ENCODE data around the gene PLA2G5. TPM values are rescaled to one million over a fixed set of nuclear protein-coding genes. Genes with fewer than 3 reads are reported as not detected.
"Not testable (repeated sequence)": the region's sequence is repeated elsewhere in the genome, so short reads cannot be mapped to it uniquely, and the experiment has no call there.

The PLA2G5 gene
- total and polyA plus RNA-seq, 2 of the 8 experiments (the other 6 are each of a cell fraction or from before 2014, with no cell fraction given): 0.05 TPM; not detected in 1

DNA sequence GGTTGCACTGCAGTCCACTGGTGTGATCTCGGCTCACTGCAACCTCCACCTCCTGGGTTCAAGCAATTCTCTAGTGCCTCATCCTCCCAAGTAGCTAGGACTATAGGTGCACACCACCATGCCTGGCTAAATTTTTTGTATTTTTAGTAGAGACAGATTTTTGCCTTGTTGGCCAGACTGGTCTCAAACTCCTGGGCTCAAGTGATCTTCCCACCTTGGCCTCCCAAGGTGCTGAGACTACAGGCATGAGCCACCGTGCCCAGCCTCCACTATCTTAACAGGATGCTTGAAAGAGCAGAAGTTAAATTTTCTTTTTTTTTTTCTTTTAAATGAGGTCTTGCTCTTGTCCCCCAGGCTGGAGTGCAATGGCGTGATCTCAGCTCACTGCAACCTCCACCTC lies 60.5 kb downstream of the PLA2G5 start:
- H3K27ac ChIP-seq (ENCODE audit: low read depth, low read length); H3K18ac ChIP-seq (ENCODE audit: extremely low read depth, low read length); DNase-seq (ENCODE audit: low read depth in 1 of 2, low spot score in 2 of 2); H3K23me2 ChIP-seq (ENCODE audit: low read depth, low read length); H3K23ac ChIP-seq (ENCODE audit: insufficient read length); H2AFZ ChIP-seq (ENCODE audit: low read length); H2BK12ac ChIP-seq (ENCODE audit: low read depth, low read length); H3K14ac ChIP-seq (ENCODE audit: insufficient read length); H3K56ac ChIP-seq (replicated peaks; ENCODE audit: insufficient read length, low read depth, low read length); H3K9me3 ChIP-seq (ENCODE audit: insufficient read depth in 2 of 2, low read depth in 1 of 2, low read length in 1 of 2); H3K36me3 ChIP-seq (ENCODE audit: control insufficient read depth in 2 of 4, insufficient read depth in 4 of 4, low read length in 3 of 4); H4K8ac ChIP-seq (ENCODE audit: extremely low read depth, insufficient read depth, low read length); H2BK5ac ChIP-seq (ENCODE audit: low read depth, low read length); H3K27me3 ChIP-seq (replicated peaks in 1 of 4; ENCODE audit: control insufficient read depth in 3 of 4, extremely low read depth in 1 of 4, insufficient read depth in 3 of 4, low read length in 3 of 4); FAIRE-seq; H3K9ac ChIP-seq (replicated peaks in 1 of 4; ENCODE audit: extremely low read depth in 1 of 4, low read depth in 3 of 4, low read length in 3 of 4); H2BK120ac ChIP-seq (replicated peaks; ENCODE audit: low read depth, low read length); POLR2A ChIA-PET (ENCODE audit: partially characterized antibody); H3K79me1 ChIP-seq (ENCODE audit: low read depth, low read length); H4K91ac ChIP-seq (replicated peaks; ENCODE audit: insufficient read length, low read length); H3K79me2 ChIP-seq (ENCODE audit: control insufficient read depth in 1 of 2, insufficient read depth in 2 of 2, low read length in 2 of 2); H2BK15ac ChIP-seq (ENCODE audit: low read length); H3K4me3 ChIP-seq (ENCODE audit: extremely low read depth in 1 of 4, insufficient read depth in 2 of 4, low read depth in 3 of 4, low read length in 4 of 4); H3K4me1 ChIP-seq (replicated peaks in 1 of 4; ENCODE audit: control insufficient read depth in 3 of 4, insufficient read depth in 4 of 4, low read length in 3 of 4); H3K4me2 ChIP-seq (ENCODE audit: insufficient read depth in 1 of 2, low read depth in 2 of 2, low read length in 2 of 2); H2BK20ac ChIP-seq (ENCODE audit: low read length); H4K20me1 ChIP-seq (replicated peaks in 1 of 2; ENCODE audit: control insufficient read depth in 1 of 2, insufficient read depth in 2 of 2, low read length in 2 of 2); H4K5ac ChIP-seq (ENCODE audit: insufficient read length, low read depth, low read length); H2AK5ac ChIP-seq (ENCODE audit: low read depth, low read length); H3K4ac ChIP-seq (replicated peaks; ENCODE audit: insufficient read length, low read depth, low read length): not testable (repeated sequence)
- CTCF ChIA-PET (ENCODE audit: partially characterized antibody): interaction anchor here (2.4 kb wide), 1 partner anchor 22 kb away, joined by 9 read pairs; no protein-coding TSS in a partner anchor
- 100% methylated on average over 3 of the region's 3 CpGs; no CpG with 5 or more reads in 1 of the 2 experiments for WGBS, 2 experiments (ENCODE audit: extremely low coverage in 1 of 2, insufficient coverage in 1 of 2, insufficient read length in 1 of 2, insufficient replicate concordance in 2 of 2, low coverage in 1 of 2, low lambda C conversion rate in 2 of 2, missing lambda C conversion rate in 1 of 2)
